Hindlimb muscle (tissue), 1 donor: Measurements from ENCODE around the gene ANXA3. TPM values are rescaled to one million over a fixed set of nuclear protein-coding genes. Genes with fewer than 3 reads are reported as not detected.

ENCODE experiments used
- DNase-seq: peaks from one replicate; pipeline ENCODE4 v3.0.0-alpha.2; 2013
- polyA plus RNA-seq: library from polyadenylated mRNA; unstranded; fragments of 120-200 nt; gene quantifications from one replicate; pipeline ENCODE4 v1.2.1, GENCODE V29; 2013; ENCODE audit not compliant: insufficient read length

The ANXA3 gene
- polyA plus RNA-seq, 1 donor = 5.6 TPM

GRCh38 chr4:78645853-78646757 is 94.5 kb downstream of the ANXA3 start:
- peak; percentile 89 for DNase-seq

- DNase-seq = no peak
These were observed 95.7 kb downstream of the ANXA3 start for GRCh38 chr4:78647272-78647671.

DNA sequence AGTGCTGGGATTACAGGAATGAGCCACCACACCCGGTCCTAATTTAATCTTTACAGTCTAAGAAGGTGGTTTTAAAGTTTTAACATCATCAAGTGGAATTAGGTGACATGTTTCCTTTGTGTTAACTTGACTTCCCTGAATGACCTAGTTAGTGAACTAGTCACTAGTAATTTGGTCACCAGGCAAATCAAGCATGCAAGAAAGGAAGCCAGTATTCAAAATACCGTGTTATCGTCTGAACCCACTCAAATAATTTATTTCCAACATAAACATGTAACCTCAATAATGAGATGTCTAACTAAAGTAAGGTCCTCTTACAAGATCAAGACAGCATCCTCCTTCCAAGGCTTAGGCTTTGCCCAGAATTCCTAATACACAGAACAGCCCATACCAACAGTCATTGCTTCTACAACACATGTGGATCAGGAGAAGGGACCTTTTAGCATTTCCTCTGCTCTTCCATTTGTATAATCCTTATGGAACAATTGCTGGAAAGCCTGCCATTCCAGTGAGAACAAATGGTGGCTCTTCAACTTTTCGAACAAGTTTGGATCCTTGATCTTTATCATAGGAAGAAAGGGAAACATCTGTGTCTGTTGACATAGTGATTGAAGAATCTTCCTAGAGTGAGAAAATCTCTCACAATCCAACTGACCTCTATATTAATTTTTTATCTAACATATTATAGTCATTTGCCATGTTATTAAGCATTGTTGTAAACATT is 97.2 kb downstream of the ANXA3 start:
- DNase-seq = no peak

GRCh38 chr4:78650106-78651024 is 98.8 kb downstream of the ANXA3 start:
- DNase-seq = no peak

GRCh38 chr4:78651250-78651860 is 99.8 kb downstream of the ANXA3 start:
- no peak for DNase-seq

GRCh38 chr4:78652282-78652876 is 100.8 kb downstream of the ANXA3 start:
- DNase-seq = no peak

GRCh38 chr4:78653655-78654054 is 102.1 kb downstream of the ANXA3 start:
- DNase-seq = no peak

- DNase-seq = no peak
These were observed 103.2 kb downstream of the ANXA3 start for GRCh38 chr4:78654807-78655206.

- DNase-seq = no peak
These were observed 105.4 kb downstream of the ANXA3 start for GRCh38 chr4:78656968-78657445.

DNA sequence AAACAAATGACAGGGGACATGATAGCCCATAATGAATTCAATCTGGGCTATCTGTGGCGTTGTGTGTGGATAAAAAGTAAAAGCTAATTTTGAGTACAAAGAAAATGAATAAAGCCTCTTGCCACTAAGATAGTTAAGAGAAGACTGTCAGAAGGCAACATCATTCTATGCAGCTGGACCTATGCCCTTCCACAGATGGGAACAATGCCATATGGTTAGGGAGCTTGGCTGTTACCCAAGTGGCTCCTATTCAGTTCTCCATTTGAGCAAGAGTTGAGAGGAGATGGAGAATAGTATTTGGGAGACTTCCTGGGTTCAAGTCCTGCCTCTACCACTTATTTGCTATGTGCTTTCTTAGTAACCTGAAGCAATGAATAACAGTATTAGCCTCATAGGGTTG is 107.7 kb downstream of the ANXA3 start:
- DNase-seq = no peak

- DNase-seq = no peak
These were observed 108.1 kb downstream of the ANXA3 start for GRCh38 chr4:78659665-78660064.

Other genes with a start within 250 kb of the ANXA3 start
- 17.2 TPM for gene BMP2K, start 224.6 kb downstream of the ANXA3 start, polyA plus RNA-seq